Measurements from ENCODE around the gene ATAD1.

GRCh38 chr10:87752566-87752965 lies 65.5 kb downstream of the ATAD1 start:
- TF ChIP-seq CTCF (IDR thresholded peaks at IDR 0.05; ENCODE audit: borderline replicate concordance, extremely low read depth, low read length, poor library complexity, severe bottlenecking) = no peak
- TF ChIP-seq EZH2 (IDR thresholded peaks at IDR 0.05; ENCODE audit: borderline replicate concordance, low read depth, low read length, severe bottlenecking) = no peak
